HepG2 (cell line): ENCODE measurements around the gene ADCY5. TPM values are rescaled to one million over a fixed set of nuclear protein-coding genes. Genes with fewer than 3 reads are reported as not detected.

ENCODE experiments used
- ATAC-seq: fragments of 200-7000 bp; cut with Tn5 transposase; 3 replicates; pipeline ENCODE4 v1.9.1; 2020; ENCODE audit warnings: mild to moderate bottlenecking, moderate library complexity
- BruUV-seq: library from RNA; stranded (reverse); fragments of 400-500 nt; replicated peaks from 2 replicates; lab custom pipeline; 2021; lab: Mats Ljungman, UMichigan
- CTCF ChIA-PET: fragments of 300-600 bp; formaldehyde crosslinking; extraction: SDS; loops from one replicate; lab custom pipeline; 2021; ENCODE audit warnings: low total read pairs, inconsistent platforms, low intra/inter-chr PET ratio; lab: Yijun Ruan, JAX
- POLR2A ChIA-PET: fragments of 350-600 bp; sonication (Branson Sonifier 250); formaldehyde crosslinking; loops from one replicate; lab custom pipeline; 2020; ENCODE audit warnings: antibody characterized with exemption, inconsistent platforms; lab: Yijun Ruan, JAX
- DNase-seq: peaks from one replicate; pipeline ENCODE4 v3.0.0-alpha.2; 2015; ENCODE audit warnings: low spot score
- FAIRE-seq: peaks from 3 replicates; lab custom pipeline; 2011; peaks lifted over from hg19 to GRCh38; lab: Jason Lieb, UNC
- H2AFZ ChIP-seq: one replicate; pipeline ENCODE4 v1.6.1; 2011; ENCODE audit warnings: low read length, inconsistent platforms
- H3K27ac ChIP-seq: fragments of 300-600 bp; 3 replicates; pipeline ENCODE4 v1.8.0; 2011; ENCODE audit warnings: mixed run types, mild to moderate bottlenecking, mixed read lengths, low read length, inconsistent platforms; ENCODE audit not compliant: insufficient read depth; ENCODE audit errors: extremely low read length
- H3K27me3 ChIP-seq, 2 experiments: fragments of 200-600 bp in 1 of 2; 2 replicates in 1 of 2; 3 replicates in 1 of 2; pipeline versions ENCODE4 v1.6.0 to v1.8.0; 2011; ENCODE audit warnings: low read length in 2 of 2, mild to moderate bottlenecking in 2 of 2, moderate library complexity in 2 of 2, inconsistent platforms in 1 of 2; ENCODE audit not compliant: insufficient read depth in 2 of 2, control insufficient read depth in 1 of 2
- H3K36me3 ChIP-seq, 2 experiments: fragments of 200-600 bp in 1 of 2; replicated peaks in 1 of 2; 2 replicates in 1 of 2; 3 replicates in 1 of 2; pipeline versions ENCODE4 v1.5.1 to v1.8.0; 2011; ENCODE audit warnings: low read length in 2 of 2, inconsistent platforms in 1 of 2; ENCODE audit not compliant: insufficient read depth in 2 of 2, control insufficient read depth in 1 of 2
- H3K4me1 ChIP-seq: 2 replicates; pipeline ENCODE4 v1.5.1; 2012; ENCODE audit warnings: low read length, inconsistent platforms; ENCODE audit not compliant: insufficient read depth
- H3K4me2 ChIP-seq: 2 replicates; pipeline ENCODE4 v1.6.0; 2011; ENCODE audit warnings: low read depth, low read length, inconsistent platforms
- H3K4me3 ChIP-seq, 3 experiments: fragments of 200-600 bp in 1 of 3; sonication (generic), shearing (Covaris generic) in 1 of 3; replicated peaks in 1 of 3; 2 replicates each; pipeline ENCODE4 v1.5.1; 2011 to 2016; ENCODE audit warnings: low read length in 3 of 3, inconsistent platforms in 2 of 3, low read depth in 2 of 3, mild to moderate bottlenecking in 2 of 3, control low read depth in 1 of 3, mixed read lengths in 1 of 3; ENCODE audit not compliant: insufficient read depth in 1 of 3
- H3K79me2 ChIP-seq: one replicate; pipeline ENCODE4 v1.6.1; 2011; ENCODE audit warnings: low read length, inconsistent platforms; ENCODE audit not compliant: insufficient read depth
- H3K9ac ChIP-seq: 2 replicates; pipeline ENCODE4 v1.6.0; 2011; ENCODE audit warnings: mild to moderate bottlenecking, low read depth, low read length, inconsistent platforms; ENCODE audit not compliant: insufficient read depth
- H3K9me3 ChIP-seq: 2 replicates; pipeline ENCODE4 v1.5.1; 2012; ENCODE audit warnings: mild to moderate bottlenecking, low read length
- H4K20me1 ChIP-seq: 2 replicates; pipeline ENCODE4 v1.6.0; 2011; ENCODE audit warnings: inconsistent platforms, mild to moderate bottlenecking, low read length, moderate library complexity; ENCODE audit not compliant: insufficient read depth
- FOXK1 ChIP-seq: sonication (generic); formaldehyde crosslinking; IDR thresholded peaks from 2 replicates; pipeline ENCODE4 v1.4.0; 2020; ENCODE audit warnings: low read depth, missing genetic modification reagents, borderline replicate concordance
- FOXK2 ChIP-seq: fragments of 450-650 bp; IDR thresholded peaks from 2 replicates; pipeline ENCODE4 v1.6.1; 2016
- GATA4 ChIP-seq: sonication (generic); IDR thresholded peaks from 2 replicates; pipeline ENCODE4 v1.6.1; 2016; ENCODE audit warnings: antibody characterized with exemption, low read depth, borderline replicate concordance
- IKZF1 ChIP-seq: fragments of 450-650 bp; IDR thresholded peaks from 2 replicates; pipeline ENCODE4 v1.7.1; 2016
- KAT8 ChIP-seq: IDR thresholded peaks from 2 replicates; pipeline ENCODE4 v1.6.1; 2016; ENCODE audit warnings: missing genetic modification reagents, missing compliant biosample characterization
- MXD3 ChIP-seq: IDR thresholded peaks from 2 replicates; pipeline ENCODE4 v1.6.1; 2016; ENCODE audit warnings: mild to moderate bottlenecking, missing biosample characterization, missing genetic modification reagents
- NBN ChIP-seq: fragments of 450-650 bp; conservative IDR thresholded peaks from 2 replicates; pipeline ENCODE4 v1.6.1; 2017
- NFKB2 ChIP-seq: sonication (generic); formaldehyde crosslinking; IDR thresholded peaks from 2 replicates; pipeline ENCODE4 v1.4.0; 2020; ENCODE audit warnings: missing genetic modification reagents, borderline replicate concordance
- PBX3 ChIP-seq: sonication (generic); formaldehyde crosslinking; IDR thresholded peaks from 2 replicates; pipeline ENCODE4 v1.8.1; 2023; ENCODE audit warnings: missing genetic modification reagents, inconsistent platforms, borderline replicate concordance
- RARG ChIP-seq: sonication (generic); formaldehyde crosslinking; IDR thresholded peaks from 2 replicates; pipeline ENCODE4 v1.4.0; 2020; ENCODE audit warnings: low read depth, mild to moderate bottlenecking, missing genetic modification reagents
- SKI ChIP-seq: fragments of 450-650 bp; IDR thresholded peaks from one replicate; pipeline ENCODE4 v1.6.1; 2018; ENCODE audit warnings: mild to moderate bottlenecking; ENCODE audit not compliant: partially characterized antibody
- SRSF9 ChIP-seq: fragments of 200-400 bp; formaldehyde crosslinking; IDR thresholded peaks from 2 replicates; pipeline ENCODE4 v1.6.1; 2018; ENCODE audit warnings: borderline replicate concordance, mild to moderate bottlenecking, low read depth, low read length; ENCODE audit not compliant: insufficient read depth, poor library complexity, severe bottlenecking
- TBP ChIP-seq: sonication (generic); formaldehyde crosslinking; IDR thresholded peaks from 2 replicates; pipeline ENCODE4 v1.5.0; 2020; ENCODE audit warnings: missing genetic modification reagents
- TCF12 ChIP-seq, 2 experiments: fragments of 450-650 bp in 1 of 2; sonication (generic) in 1 of 2; formaldehyde crosslinking in 1 of 2; IDR thresholded peaks; 2 replicates each; pipeline versions ENCODE4 v1.6.1 to v1.8.0; 2017 to 2022; ENCODE audit warnings: antibody characterized with exemption in 1 of 2, mild to moderate bottlenecking in 1 of 2, missing genetic modification reagents in 1 of 2, moderate library complexity in 1 of 2
- ZFP90 ChIP-seq: sonication (generic); formaldehyde crosslinking; IDR thresholded peaks from 2 replicates; pipeline ENCODE4 v1.8.0; 2022; ENCODE audit warnings: missing genetic modification reagents, mild to moderate bottlenecking, inconsistent platforms, borderline replicate concordance
- ZNF251 ChIP-seq: sonication (generic); formaldehyde crosslinking; IDR thresholded peaks from 2 replicates; pipeline ENCODE4 v1.9.0; 2021; ENCODE audit warnings: mild to moderate bottlenecking, missing genetic modification reagents
- ZNF557 ChIP-seq: sonication (generic); formaldehyde crosslinking; IDR thresholded peaks from 2 replicates; pipeline ENCODE4 v1.4.0; 2020; ENCODE audit warnings: missing genetic modification reagents
- WGBS: methylation state at CpG from one replicate; pipeline ENCODE4 v1.1.6; 2017; ENCODE audit warnings: low lambda C conversion rate; 5-methylcytosine and 5-hydroxymethylcytosine counted together
- in situ Hi-C: cut with HindIII; loops from 2 replicates; pipeline ENCODE4 v1.10.0; 2017; ENCODE audit warnings: low pct_unique_long_range_greater_than_20kb; ENCODE audit not compliant: extremely low pct_ligation_motif_present
- intact Hi-C: fragments of 100-400 bp; cut with micrococcal nuclease; formaldehyde crosslinking; loops from one replicate; pipeline ENCODE4 v1.10.0; 2022; ENCODE audit not compliant: unreplicated experiment
- polyA plus RNA-seq, 8 experiments: library from polyadenylated mRNA; depleted of rRNA in 3 of 8; stranded (reverse) in 7 of 8; unstranded in 1 of 8; fragments of >200 nt; fragmentation: Illumina TruSeq in 4 of 8; extraction: Trizol in 4 of 8; gene quantifications; 2 replicates each; pipeline versions ENCODE4 v1.2.1 to v1.2.3, GENCODE V29; 2011 to 2016; ENCODE audit warnings: low read depth in 4 of 8, missing spikeins in 1 of 8, mixed read lengths in 1 of 8; ENCODE audit not compliant: insufficient read depth in 1 of 8
- total RNA-seq, 5 experiments: library from RNA; depleted of rRNA; stranded (reverse); fragments of >200 nt; fragmentation: Illumina TruSeq; extraction: Trizol; gene quantifications; 2 replicates each; pipeline ENCODE4 v1.2.3, GENCODE V29; 2016; ENCODE audit warnings: low read depth in 1 of 5
- TF ChIP-seq, protein P1 (sequence below): IDR thresholded peaks from 2 replicates; pipeline ENCODE4 v1.6.1; 2018; ENCODE audit warnings: missing genetic modification reagents
- TF ChIP-seq, protein P2 (sequence below): sonication (generic); formaldehyde crosslinking; IDR thresholded peaks from 2 replicates; pipeline ENCODE4 v1.4.0; 2020; ENCODE audit warnings: low read depth, missing genetic modification reagents

The ADCY5 gene
- total and polyA plus RNA-seq, 2 of the 13 experiments (the other 11 are each of a cell fraction or from before 2014, with no cell fraction given), result not detected

DNA sequence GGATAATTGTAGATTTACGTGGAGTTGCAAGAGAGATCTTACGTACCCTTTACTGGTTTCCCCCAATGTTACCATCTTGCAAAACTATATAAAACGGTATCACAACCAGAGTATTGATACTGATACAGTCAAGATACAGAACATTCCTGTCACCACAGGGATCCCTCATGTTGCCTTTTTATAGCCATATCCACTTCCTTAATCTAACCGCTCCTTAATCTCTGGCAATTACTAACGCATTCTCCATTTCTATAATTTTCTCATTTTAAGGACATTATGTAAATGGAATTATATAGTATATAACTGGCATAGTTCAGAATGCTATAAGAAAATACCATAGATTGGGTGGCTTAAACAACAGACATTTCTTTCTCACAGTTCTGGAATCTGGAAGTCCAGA, 186.0 kb downstream of the ADCY5 start (continued):
- TF ChIP-seq, protein P1, sequence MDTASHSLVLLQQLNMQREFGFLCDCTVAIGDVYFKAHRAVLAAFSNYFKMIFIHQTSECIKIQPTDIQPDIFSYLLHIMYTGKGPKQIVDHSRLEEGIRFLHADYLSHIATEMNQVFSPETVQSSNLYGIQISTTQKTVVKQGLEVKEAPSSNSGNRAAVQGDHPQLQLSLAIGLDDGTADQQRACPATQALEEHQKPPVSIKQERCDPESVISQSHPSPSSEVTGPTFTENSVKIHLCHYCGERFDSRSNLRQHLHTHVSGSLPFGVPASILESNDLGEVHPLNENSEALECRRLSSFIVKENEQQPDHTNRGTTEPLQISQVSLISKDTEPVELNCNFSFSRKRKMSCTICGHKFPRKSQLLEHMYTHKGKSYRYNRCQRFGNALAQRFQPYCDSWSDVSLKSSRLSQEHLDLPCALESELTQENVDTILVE (CRISPR knock-in tag), result no peak
- TF ChIP-seq GATA4 (no peak), ZNF557 (CRISPR knock-in tag) (no peak), MXD3 (CRISPR knock-in tag) (no peak), SRSF9 (no peak)
- TF ChIP-seq, all 625 proteins: peak for 0

- H3K9ac ChIP-seq, result no peak overlapping the region
- no peak overlapping the region for H2AFZ ChIP-seq
- H3K4me2 ChIP-seq, result no peak overlapping the region
- H4K20me1 ChIP-seq, result no peaks in the 10 kb centered on the region
- ATAC-seq (no peak), FAIRE-seq (no peak), DNase-seq (no peak)
- no peaks in the 10 kb centered on the region for H3K79me2 ChIP-seq
- ChIA-PET CTCF (no interaction called here), POLR2A (no interaction called here)
- H3K27ac ChIP-seq, result no peak overlapping the region
- no peaks in the 10 kb centered on the region for H3K9me3 ChIP-seq
- 96% methylated on average over 2 of the region's 2 CpGs for WGBS
- H3K4me3 ChIP-seq, result no peak overlapping the region
- H3K27me3 ChIP-seq, result no peaks in the 10 kb centered on the region; a peak in 1 of 5 replicates
- H3K36me3 ChIP-seq, result 0 out of 5 replicates have a peak, but pooled peaks cover 0 to 2% of the 10 kb centered on the region in 2 experiments
- intact Hi-C loops, result no loop called here
- BruUV-seq, result no TSS peak
- no peaks in the 10 kb centered on the region for H3K4me1 ChIP-seq
- in situ Hi-C loops, result no loop called here
- TF ChIP-seq FOXK1, result no peak
- TF ChIP-seq NBN, result no peak
- TF ChIP-seq PBX3 (CRISPR knock-in tag), result no peak
- no peak for TF ChIP-seq ZFP90 (CRISPR knock-in tag)
- TF ChIP-seq KAT8 (CRISPR knock-in tag), result no peak
- no peak for TF ChIP-seq TBP (CRISPR knock-in tag)
- TF ChIP-seq TCF12 (IDR thresholded peaks at IDR 0.05), result no peak
- TF ChIP-seq TCF12 (CRISPR knock-in tag; IDR thresholded peaks at IDR 0.05), result no peak
- no peak for TF ChIP-seq IKZF1
- no peak for TF ChIP-seq SKI
- TF ChIP-seq FOXK2, result no peak
- TF ChIP-seq NFKB2, result no peak
- TF ChIP-seq, protein P2, sequence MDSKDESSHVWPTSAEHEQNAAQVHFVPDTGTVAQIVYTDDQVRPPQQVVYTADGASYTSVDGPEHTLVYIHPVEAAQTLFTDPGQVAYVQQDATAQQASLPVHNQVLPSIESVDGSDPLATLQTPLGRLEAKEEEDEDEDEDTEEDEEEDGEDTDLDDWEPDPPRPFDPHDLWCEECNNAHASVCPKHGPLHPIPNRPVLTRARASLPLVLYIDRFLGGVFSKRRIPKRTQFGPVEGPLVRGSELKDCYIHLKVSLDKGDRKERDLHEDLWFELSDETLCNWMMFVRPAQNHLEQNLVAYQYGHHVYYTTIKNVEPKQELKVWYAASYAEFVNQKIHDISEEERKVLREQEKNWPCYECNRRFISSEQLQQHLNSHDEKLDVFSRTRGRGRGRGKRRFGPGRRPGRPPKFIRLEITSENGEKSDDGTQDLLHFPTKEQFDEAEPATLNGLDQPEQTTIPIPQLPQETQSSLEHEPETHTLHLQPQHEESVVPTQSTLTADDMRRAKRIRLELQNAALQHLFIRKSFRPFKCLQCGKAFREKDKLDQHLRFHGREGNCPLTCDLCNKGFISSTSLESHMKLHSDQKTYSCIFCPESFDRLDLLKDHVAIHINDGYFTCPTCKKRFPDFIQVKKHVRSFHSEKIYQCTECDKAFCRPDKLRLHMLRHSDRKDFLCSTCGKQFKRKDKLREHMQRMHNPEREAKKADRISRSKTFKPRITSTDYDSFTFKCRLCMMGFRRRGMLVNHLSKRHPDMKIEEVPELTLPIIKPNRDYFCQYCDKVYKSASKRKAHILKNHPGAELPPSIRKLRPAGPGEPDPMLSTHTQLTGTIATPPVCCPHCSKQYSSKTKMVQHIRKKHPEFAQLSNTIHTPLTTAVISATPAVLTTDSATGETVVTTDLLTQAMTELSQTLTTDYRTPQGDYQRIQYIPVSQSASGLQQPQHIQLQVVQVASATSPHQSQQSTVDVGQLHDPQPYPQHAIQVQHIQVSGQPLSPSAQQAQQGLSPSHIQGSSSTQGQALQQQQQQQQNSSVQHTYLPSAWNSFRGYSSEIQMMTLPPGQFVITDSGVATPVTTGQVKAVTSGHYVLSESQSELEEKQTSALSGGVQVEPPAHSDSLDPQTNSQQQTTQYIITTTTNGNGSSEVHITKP (CRISPR knock-in tag), result no peak
- no peak for TF ChIP-seq RARG (CRISPR knock-in tag)
- TF ChIP-seq ZNF251 (CRISPR knock-in tag), result no peak
Observed at GRCh38 chr3:123262226-123262625, 186.7 kb downstream of the ADCY5 start.
